ENCODE results near the gene ZNF569.
A peak's percentile ranks its signal among the peaks of the same experiment; 100 is the strongest.
"Not testable (repeated sequence)": the region's sequence is repeated elsewhere in the genome, so short reads cannot be mapped to it uniquely, and the experiment has no call there.

ZNF569 gene

DNA sequence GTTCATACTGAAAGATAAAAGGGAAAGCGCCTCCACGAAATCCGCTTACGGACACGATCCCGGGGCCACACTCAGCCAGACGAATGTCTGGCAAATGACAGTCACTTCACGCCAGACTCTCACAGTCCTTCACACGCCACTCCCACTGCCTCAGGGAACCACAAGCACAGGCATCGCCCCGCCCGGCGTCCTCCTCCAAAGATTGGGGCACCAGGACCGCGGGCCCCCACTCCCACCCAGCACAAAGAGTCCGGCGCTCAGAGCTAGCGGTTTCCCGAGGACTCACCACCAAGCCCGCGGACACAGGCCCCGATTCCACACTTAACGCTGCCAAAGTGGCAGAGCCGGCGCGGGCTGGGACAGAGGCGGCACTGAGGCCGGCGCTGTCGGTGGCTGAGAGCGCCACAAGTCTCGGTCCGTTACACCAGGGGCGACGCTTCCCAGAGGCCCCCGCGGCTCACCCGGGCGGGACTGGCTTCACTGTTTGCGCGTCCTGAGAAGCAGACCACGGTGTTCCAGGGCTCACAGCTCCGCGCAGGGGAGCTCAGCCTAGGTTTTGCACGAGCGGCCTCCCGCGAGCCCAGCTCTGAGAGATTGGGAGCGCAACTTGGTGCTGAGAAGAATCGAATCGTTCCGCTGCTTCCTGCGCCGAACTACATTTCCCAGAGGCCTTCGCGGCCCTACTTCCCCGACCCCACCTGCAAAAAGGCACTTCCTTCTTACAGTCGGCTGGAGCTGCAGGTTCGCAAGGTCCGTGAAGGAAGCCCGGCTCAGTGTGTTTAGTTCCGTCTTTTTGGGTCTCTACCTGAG, at the start of gene ZNF569:
Gene ZNF569 (minus strand): TSS at position 647 of the 810 bp plus-strand sequence. CDS start 22,523 bp downstream, outside the sequence.
- DNase-seq (ENCODE audit: low read depth in 2 of 2): peak; percentile 60 to 78

DNA sequence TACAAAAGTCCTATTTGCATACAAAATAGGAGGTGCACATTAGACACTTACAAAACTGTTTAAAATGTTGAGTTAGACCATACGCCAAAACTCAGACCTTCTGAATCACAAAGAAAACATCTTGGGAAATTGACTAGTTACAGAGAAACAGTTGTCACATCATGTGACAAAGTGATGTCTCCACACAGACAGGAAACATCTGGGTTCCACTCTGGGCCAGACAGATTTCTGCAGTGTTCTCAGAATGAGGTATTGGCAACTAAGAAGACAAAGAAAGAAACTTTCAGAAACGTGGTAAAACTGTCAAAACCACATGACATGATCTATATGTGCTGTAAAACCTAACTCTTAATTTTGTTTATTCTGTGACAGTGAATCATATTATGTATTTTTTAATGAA, 46.2 kb upstream of the ZNF569 start:
- DNase-seq (ENCODE audit: low read depth in 2 of 2): no peak

DNA sequence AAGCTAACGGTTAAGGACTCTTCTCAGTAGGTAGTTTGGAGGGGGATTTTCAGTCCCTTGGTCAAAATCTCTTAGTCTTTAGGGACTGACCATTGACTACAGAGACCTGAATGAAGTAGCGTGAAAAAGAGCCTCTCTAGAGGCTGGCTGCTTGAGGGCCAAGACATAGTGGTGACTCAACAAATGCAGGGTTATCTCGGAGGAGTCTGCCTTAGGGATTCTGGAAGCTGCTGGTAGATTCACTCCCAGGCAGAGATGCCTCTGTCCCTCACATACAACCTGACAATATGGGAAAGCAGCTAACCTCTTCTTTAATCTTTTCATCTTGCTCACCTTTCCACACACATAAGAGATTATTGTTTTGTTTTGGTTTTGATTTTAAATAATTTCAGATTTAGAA, 44.6 kb upstream of the ZNF569 start:
- no peak for DNase-seq (ENCODE audit: low read depth in 2 of 2)

DNA sequence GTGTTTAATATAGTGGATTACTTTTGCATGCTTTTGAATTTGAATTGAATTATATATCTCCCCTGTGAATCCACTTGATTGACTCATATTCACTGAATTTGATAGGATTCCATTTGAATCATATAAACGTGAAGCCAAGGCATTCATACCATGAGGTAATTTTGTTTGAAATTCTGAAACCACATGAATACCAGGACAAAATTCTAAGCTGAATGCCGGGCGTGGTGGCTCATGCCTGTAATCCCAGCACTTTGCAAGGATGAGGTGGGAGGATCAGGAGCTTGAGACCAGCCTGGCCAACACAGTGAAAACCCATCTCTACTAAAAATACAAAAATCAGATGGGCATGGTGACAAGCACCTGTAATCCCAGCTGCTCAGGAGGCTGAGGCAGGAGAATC, 43.9 kb upstream of the ZNF569 start:
- DNase-seq (ENCODE audit: low read depth in 2 of 2): no peak

DNA sequence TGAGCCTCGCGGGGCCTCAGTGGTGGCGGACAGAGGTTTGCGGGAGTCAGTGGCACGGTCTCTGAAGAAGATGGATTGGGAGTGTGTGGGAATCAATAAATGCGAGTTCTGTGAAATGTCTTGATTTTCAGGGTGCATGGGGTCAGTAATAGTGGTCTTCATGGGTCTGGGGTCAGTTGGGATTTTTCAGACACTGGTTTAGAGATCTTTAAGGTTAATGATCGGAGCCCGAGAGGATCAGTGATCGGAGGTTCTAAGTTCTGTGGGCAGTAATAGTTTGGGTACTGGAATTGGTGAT, 39.9 kb upstream of the ZNF569 start:
- DNase-seq (ENCODE audit: low read depth in 2 of 2): no peak

DNA sequence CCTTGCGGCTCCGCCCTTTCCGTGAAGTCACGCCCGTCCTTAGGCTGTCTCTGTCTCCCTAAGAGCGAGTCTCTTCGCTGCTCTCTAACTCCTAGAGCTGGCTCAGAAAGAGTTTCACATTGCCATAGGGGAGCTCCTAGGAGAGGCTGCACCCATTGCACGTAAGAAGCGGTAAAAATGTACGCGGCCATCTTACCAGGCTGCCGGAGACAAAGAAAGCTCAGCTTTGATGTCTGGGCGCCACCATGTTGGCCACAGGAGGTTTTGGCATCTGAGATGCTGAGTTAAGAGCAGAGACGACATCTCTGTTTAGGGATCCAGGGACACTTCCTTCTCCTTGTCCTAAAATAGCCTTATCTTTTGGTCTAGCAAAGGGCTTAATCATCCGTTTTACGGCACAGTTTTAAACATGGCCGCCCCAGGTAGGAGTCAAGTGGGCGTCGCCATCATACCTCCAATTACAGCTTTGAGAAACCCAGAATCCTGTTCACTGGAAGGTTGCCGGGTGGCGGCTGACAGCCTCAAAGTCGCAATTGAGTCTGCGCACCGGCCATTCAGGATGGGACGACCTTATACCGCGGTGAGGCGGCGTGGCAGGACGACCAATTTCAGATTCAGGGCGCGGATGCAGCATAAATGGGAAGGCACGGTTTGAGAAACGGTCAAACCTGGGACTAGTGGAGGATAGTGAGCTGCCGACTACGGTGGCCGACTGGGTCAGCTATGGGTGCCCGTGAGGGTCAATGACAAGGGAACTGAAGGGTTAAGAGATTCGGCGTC, 39.3 kb upstream of the ZNF569 start, which contains the start of gene ZNF793:
Gene ZNF793 (plus strand): TSS at position 553 of the 780 bp plus-strand sequence. CDS start 16,501 bp downstream, outside the sequence.
- DNase-seq (ENCODE audit: low read depth in 2 of 2): peak; percentile 32 to 77

DNA sequence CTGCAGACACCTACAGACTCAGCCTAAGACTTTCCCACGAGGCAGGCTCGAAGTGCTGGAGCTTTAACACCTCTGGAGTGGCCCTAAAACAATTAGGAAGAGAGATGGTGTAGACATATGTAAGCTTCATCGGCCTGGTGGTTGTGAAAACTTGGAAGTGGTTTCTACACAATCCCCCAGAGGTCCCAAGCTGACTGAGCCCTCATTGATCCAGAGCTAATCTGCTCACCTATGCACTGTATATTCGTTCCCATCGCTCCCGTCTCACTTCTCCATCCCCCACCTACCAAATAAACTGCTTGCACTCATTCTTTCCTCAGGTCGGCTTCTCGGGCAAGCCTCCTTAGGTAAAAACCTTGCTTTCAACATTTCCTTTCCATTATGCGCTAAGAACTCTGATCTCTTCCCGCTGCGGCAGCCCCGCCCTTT, 38.7 kb upstream of the ZNF569 start:
- DNase-seq (ENCODE audit: low read depth in 2 of 2): peak; percentile 39 to 65

DNA sequence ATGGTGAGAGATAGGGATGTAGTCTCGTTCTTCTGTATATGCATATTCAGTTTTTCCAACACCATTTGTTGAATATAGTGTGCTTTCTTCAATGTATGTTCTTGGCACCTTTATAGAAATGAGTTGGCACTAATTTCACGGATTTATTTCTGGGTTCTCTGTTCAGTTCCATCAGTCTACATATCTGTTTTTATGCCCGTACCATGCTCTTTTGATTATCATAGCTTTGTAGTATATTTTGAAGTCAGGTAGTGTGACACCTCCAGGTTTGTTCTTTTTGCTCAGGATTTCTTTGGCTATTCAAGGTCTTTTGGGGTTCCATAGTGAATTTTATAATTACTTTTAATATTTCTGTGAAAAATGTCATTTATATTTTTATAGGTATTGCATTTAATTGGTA, 25.0 kb upstream of the ZNF569 start:
- DNase-seq (ENCODE audit: low read depth in 2 of 2): no peak

DNA sequence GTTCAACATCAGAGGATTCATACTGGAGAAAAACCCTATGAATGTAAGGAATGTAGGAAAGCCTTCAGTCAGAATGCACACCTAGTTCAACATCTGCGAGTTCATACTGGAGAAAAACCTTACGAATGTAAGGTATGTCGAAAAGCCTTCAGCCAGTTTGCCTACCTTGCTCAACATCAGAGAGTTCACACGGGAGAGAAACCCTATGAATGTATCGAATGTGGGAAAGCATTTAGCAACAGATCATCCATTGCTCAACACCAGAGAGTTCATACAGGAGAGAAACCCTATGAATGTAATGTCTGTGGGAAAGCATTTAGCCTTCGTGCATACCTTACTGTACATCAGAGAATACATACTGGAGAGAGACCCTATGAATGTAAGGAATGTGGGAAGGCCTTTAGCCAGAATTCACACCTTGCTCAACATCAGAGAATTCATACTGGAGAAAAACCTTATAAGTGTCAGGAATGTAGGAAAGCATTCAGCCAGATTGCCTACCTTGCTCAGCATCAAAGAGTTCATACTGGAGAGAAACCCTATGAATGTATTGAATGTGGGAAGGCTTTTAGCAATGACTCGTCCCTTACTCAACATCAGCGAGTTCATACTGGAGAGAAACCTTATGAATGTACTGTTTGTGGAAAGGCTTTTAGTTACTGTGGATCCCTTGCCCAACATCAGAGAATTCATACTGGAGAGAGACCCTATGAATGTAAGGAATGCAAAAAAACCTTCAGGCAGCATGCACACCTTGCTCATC, 17.3 kb upstream of the ZNF569 start:
- no peak for DNase-seq (ENCODE audit: low read depth in 2 of 2)

DNA sequence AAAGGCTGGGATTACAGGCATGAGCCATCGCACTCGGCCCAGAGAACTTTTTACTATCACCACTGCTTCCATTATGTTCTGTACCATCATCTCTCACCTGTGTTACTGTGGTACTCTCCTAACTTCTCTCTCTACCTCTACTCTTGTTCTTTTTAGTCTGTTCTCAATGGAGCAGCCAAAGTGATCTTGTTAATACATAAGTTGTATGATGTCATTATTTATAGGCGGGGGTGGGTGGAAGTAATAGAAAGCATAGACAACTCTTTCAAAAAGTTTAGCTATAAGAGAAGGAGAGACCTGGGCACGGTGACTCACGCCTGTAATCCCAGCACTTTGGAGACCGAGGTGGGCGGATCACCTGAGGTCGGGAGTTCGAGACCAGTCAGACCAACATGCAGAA, 4.9 kb upstream of the ZNF569 start:
- DNase-seq (ENCODE audit: low read depth in 2 of 2): no peak

DNA sequence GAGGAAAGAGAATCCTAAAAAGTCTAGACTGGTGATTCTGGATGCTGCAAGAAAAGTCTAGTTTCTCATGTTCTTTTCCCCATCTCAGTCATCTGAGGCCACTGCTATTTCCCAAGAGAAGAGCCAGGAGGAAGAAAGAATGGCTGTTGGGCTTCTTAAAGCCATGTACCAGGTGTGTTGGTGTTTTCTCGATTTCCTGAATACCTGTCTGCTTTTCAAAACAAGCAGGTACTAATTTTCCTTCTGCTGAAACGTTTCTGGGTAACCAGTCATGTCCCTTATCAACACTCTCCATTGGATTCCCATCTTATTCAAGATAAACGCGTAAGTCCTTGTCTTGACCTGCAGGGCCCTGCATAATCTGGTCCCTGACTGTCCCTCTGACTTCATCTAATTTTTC, 3.0 kb upstream of the ZNF569 start:
- DNase-seq (ENCODE audit: low read depth in 2 of 2): no peak

DNA sequence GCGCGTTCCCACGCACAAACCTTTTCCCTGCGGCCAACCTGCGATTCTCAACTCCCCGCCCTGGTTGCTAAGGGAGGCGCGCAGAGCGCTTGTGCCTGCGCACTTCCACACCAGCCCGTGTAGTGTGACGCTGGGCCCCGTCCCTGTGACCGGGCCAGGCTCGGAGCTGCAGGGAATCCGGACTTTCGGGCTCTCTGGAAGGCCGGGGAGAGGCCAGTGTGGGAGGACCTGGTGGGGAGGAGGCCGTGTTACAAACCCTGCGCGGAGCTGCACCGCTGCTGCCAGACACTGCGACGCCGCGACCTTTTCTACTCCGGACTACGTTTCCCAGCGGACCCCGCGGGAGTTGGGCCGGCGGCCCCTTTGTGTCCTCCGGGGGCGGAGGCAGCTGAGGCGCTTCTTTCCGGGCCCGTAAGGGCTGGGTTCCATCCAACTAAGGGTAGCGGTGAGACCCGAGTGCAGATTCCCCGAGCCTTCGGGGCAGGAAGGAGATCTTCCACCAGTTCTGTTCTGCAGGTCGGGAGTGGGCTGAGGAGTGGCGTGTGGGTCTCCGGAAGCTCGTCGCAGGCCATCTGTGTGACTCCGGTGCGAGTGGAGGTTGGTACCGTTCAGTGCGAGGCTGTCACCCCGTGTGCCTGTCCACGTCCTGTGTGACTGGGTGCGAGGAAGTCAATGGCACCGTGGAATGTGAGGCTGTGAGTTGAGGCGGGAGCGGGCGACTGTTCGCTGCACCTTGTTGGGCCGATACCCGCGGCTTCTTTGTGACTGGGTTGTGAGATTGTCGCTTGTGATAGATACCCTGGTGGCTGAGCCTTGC, 1.9 kb upstream of the ZNF569 start, which contains the start of gene ZNF570:
Gene ZNF570 (plus strand): TSS at position 396 of the 817 bp plus-strand sequence. CDS start 999 bp downstream, outside the sequence.
- DNase-seq (ENCODE audit: low read depth in 2 of 2): peak; percentile 68 to 81

DNA sequence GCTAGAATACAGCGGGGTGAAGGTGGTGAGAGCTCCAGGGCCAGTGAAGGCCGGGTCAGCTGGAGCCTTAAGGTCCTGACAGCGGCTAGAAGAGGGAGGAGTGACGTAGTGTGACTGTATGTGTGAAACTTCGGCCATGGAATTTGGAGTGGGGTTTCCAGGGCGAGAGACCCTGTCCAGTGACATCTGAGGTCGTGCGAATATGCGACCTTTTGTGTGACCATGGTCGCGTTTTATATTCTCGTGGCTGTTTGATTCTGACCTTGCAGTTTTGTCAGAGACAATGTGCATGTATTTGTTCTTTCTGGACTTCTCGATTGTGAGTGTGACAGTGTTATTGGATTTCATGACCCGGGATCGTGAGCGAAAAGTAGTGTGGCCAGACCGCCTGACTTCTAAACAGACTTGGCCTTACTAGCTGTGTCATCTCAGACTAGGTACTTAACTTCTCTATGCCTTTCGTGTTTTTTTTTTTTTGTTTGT, 405 bp upstream of the ZNF569 start:
- no peak for DNase-seq (ENCODE audit: low read depth in 2 of 2)

DNA sequence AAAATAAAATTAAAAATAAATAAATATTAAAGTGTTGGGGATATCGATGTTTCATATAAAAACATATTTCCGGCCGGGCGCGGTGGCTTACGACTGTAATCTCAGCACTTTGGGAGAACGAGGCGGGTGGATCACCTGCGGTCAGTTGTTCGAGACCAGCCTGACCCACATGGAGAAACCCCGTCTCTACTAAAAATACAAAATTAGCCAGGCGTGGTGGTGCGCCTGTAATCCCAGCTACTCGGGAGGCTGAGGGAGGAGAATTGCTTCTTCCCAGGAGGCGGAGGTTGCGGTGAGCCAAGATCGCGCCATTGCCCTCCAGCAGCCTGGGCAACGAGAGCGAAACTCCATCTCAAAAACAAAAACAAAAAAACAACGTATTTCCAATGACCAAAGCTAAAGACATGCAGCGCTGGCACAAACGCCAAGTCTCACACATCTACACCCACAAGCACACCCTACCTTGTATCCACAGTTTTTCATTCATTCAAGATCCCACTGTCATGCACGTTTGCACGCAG, 907 bp downstream of the ZNF569 start:
- DNase-seq (ENCODE audit: low read depth in 2 of 2): no peak

DNA sequence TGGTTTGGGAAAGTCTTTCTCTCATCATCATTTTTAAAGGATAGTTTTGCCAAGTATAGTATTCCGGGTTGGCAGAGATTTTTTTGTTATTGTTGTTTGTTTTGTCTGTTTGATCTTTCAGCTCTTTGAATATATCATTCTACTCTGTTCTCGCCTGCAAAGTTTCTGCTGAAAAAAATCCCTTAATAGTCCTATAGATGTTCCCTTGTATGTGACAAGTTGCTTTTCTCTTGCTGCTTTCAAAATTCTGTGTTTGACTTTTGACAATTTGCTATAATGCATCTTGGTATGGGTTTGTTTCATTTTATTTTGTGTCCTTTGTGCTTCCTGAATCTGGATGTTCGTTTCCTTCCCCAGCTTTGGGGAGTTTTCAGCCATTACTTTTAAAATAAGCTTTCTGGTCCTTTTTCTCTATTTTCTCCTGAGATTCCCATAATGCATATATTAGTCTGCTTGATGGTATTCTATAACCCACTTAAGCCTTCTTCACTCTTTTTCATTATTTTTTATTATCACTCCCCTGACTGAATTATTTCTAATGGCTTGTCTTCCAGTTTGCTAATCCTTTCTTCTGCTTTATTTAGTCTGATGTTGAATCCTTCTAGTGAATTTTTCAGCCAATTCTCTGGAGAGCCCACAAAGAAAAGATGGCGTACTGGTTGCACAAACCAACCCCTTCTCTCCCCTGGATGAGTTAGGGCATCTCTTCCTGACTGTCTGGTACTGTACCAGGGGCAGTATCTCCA, 14.6 kb downstream of the ZNF569 start:
- no peak for DNase-seq (ENCODE audit: low read depth in 2 of 2)

DNA sequence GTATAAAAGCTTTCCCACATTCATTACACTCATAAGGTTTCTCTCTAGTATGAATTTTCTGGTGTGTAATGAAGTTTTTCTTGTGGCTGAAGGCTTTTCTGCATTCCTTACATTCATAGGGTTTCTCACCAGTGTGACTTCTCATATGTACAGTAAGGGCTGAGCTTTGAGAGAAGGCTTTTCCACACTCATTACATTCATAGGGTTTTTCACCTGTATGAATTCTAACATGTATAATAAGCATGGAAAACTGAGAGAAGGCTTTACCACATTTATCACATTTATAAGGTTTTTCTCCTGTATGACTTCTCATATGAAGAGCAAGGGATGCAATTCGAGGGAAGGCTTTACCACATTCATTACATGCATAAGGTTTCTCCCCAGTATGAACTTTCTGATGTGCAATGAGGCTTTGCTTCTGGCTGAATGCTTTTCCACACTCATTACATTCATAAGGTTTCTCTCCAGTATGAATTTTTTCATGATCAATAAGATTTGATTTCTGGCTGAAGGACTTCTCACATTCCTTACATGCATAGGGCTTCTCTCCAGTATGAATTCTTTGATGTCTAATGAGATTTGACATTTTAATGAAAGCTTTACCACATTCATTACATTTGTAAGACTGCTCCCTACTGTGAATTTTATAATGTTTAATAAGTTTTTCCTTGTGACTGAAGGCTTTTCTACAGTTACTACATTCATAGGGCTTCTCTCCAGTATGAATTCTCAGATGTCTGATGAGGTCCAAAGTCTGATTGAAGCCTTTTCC, 53.7 kb downstream of the ZNF569 start:
- no peak for DNase-seq (ENCODE audit: low read depth in 2 of 2)

DNA sequence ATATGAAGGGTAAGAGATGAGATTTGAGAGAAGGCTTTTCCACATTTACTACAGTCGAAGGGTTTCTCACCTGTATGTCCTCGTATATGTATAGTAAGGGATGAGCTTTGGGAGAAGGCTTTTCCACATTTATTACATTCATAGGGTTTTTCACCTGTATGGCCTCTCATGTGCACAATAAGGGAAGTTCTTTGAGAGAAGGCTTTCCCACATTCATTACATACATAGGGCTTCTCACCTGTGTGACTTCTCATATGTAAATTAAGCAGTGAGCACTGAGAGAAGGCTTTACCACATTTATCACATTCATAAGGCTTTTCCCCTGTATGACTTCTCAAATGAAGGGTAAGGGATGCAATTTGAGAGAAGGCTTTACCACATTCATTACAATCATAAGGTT, 54.5 kb downstream of the ZNF569 start:
- DNase-seq (ENCODE audit: low read depth in 2 of 2): no peak

DNA sequence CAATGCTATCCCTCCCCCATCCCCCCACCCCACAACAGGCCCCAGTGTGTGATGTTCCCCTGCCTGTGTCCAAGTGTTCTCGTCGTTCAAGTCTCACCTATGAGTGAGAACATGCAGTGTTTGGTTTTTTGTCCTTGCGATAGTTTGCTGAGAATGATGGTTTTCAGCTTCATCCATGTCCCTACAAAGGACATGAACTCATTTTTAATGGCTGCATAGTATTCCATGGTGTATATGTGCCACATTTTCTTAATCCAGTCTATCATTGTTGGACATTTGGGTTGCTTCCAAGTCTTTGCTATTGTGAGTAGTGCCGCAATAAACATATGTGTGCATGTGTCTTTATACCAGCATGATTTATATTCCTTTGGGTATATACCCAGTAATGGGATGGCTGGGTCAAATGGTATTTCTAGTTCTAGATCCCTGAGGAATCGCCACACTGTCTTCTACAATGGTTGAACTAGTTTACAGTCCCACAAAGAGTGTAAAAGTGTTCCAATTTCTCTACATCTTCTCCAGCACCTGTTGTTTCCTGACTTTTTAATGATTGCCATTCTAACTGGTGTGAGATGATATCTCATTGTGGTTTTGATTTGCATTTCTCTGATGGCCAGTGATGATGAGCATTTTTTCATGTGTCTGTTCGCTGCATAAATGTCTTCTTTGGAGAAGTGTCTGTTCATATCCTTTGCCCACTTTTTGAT, 61.0 kb downstream of the ZNF569 start:
- DNase-seq (ENCODE audit: low read depth in 2 of 2): not testable (repeated sequence)

DNA sequence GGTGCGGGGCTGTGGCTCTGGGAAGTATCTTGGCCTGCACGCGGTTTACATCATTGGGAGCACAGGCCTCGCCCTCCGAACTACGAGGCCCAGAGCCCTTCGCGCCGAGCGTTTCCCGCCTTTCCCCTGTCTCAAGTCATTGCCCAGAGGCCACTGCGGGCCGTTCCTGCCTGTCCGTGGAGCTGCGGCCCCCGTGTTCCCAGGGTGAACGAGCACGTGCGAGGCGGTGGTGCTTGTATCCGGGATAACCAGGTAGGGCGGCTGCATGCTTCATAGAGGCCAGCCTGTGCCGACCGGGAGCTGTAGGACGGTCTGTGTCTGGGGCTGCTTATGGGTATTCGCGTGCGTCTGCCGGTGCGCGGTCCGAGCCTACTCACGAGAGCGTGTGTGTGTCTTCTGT, 63.8 kb downstream of the ZNF569 start:
- no peak for DNase-seq (ENCODE audit: low read depth in 2 of 2)

Measured in stimulated activated CD8-positive, alpha-beta memory T cell treated with anti-CD3 and anti-CD28 coated beads, Interleukin-2, amount 100 ng/mL, for 48 hours (primary cell).